ENCODE results near the gene ATP5IF1.

- TF ChIP-seq POLR2A (IDR thresholded peaks at IDR 0.05; ENCODE audit: low read length) (no peak), GATA1 (IDR thresholded peaks at IDR 0.05; ENCODE audit: low read depth, low read length) (no peak)
These were observed 41.4 kb upstream of the ATP5IF1 start for GRCh38 chr1:28194326-28195035.
